ENCODE results near the gene ADGRB3.

Gene ADGRB3

DNA sequence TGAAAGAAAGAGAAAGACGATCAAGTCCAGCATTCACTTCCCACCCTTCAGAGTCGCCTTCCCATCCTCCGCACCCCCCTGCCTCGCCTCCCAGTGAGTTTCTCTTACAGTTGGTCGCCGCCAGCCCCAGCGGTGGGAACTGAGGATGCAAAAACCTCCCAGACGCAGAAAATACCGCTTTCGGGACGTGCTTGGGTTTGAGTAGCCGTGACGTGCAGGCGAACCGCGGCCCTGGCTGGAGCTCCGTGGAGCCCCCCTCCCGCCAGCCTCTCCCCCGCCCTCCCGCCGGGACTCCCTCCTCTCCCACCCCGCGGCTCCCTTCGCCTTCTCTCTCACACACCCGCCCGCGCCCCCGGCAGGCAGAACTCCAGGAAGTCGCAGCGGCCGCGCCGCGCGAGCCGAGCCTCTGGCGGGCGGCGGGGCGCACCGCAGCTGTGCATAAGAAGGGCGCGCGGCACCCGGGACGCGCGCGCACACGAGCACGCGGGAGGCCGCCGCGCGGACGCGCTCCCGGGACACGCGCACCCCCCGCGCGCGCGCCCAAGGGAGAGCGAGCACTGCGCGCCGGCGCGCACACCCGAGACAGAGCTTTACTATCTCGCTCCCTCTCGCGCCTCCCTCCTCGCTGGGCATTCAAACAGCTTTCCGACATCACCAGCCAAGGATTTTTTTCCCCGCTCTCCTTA, at the start of gene ADGRB3:
Gene ADGRB3 (plus strand): TSS at position 557 of the 686 bp plus-strand sequence. CDS start 3,394 bp downstream, outside the sequence.
- peak; percentile 13 for DNase-seq (ENCODE audit: low read depth)

DNA sequence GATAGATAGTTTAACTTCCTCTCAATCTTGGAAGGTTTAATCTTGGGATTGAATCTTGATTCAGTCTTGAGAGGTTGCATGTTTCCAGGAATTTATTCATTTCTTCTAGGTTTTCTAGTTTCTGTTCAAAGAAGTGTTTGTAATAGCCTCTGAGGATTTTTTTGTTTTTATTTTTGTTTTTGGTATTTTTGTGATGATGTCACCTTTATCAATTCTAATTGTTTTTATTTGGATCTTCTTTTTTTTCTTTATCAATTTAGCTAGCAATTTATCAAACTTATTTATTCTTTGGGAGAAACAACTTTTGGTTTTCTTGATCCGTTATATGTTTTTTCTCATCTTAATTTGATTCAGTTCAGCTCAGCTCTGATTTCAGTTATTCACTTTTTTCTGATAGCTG, 41.5 kb upstream of the ADGRB3 start:
- no peak for DNase-seq (ENCODE audit: low read depth)

DNA sequence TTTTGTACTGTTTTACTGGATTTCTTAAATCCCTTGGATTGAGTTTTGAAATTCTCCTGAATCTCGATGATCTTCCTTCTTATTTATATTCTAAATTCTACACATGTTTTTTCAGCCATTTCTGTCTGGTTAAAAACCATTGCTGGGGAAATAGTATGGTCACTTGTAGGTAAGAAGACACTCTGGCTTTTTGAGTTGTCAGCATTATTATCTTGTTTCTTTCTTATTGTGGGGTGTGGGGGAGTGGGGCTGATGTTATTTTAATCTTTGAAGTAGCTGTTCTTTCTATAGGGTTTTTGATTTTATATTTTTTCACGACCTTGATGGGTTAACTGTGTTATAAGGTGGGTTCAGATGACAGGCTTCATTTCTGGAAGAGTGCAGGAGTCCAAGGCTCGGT, 37.4 kb upstream of the ADGRB3 start:
- DNase-seq (ENCODE audit: low read depth) = no peak

DNA sequence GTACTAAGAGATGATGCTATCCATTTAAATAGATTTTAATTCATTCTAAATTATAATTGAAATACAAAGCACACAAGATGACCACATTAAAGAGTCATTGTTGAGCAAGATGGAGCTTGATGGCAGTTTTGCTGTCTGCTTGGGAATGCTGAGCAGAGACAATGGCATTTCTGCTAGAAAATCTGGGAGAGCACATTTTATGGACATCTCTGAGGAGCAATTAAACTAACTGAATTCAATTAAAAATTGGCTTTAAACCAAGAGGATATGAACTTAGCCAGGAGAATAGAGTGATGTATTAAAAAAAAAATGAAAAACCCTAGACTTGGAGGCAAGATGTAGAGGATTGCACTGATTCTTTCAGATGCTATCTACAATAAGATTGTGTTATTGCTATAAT, 19.1 kb upstream of the ADGRB3 start:
- DNase-seq (ENCODE audit: low read depth) = no peak

DNA sequence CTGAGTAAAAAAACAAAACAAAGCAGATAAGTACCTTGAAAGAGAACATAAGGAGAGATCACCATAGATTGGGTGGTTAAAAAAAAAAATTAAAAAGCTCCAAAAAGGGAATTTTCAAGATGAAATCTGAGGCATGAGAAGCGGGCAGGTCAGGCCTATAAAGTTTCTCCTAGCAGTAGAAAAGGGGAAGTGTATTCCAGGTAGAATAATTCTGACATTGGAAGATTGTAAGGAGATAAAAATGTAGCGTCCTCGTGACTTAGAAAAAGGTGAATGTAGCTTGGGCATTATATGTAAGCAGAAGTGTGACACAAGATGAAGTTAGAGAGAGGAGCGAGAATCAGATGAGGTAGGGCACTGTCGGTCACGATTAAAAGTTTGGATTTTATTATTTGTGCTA, 9.1 kb upstream of the ADGRB3 start:
- DNase-seq (ENCODE audit: low read depth) = no peak

DNA sequence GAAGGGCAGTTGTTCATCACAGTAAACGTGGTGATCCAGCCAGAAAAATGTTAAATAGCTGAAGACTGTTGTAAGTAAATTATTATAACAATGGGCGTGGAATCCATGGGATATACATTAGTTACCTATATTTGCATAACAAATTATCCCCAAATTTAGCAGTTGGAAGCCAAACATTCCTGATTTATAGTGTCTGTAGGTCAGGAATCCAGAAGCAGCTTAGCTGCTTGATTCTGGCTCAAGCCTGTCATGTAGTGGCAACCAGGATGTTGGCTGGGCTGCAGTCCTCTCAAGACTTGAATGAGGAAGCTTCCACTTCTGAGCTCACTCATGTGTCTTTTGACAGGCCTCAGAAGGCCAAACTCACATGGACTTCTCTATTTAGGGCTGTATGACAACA, 6.9 kb upstream of the ADGRB3 start:
- DNase-seq (ENCODE audit: low read depth) = no peak

DNA sequence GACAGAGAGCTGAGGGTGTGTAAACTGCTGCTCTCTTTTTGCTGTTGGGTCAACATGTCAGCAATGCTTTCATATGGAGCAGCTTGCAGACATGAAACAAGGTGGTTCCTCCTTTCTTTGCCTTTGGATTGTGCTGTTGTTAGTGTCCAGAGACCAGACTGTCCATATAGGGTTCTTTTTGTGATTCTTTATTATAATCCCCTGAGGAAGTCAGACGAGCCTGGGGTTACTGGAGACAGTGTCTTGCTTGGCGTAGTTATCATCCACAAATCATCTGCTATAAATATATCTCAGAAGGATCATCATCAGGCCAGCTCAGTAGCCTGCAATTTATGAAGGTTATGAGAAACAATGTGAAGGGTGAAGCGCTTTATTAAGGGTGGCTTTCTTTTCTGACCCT, 2.3 kb upstream of the ADGRB3 start:
- no peak for DNase-seq (ENCODE audit: low read depth)

DNA sequence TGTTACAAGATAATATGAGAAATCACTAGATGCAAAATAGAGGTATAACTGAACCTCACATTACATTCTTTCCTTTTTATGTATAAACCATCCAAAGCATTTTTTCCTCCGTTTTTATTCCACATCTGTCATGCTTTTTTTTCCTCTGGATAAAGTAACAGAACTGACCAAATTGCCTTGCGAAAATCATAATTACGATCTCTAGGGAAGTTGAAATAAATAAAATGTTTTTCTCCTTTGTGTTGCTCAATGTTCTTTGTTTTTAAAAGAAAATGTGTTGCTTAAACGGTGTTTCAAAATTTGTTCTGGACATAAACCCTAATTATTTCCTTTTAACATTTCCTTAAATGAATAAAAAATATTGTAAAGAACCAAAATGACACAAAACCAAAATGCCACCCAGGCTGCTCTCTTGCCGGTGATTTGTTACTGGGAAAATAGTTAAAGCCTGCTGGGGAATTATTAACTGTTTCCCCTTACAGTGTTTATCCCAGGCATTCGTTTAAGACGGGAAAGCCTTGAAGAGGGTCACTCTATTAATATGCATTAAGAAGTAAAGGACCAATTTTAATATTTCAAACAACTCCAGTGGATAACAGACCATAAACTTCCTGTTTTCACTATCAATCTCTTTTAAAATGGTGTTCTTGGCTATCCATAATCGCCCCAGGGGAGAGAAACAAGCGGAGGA, 1.7 kb upstream of the ADGRB3 start:
- DNase-seq (ENCODE audit: low read depth) = no peak

DNA sequence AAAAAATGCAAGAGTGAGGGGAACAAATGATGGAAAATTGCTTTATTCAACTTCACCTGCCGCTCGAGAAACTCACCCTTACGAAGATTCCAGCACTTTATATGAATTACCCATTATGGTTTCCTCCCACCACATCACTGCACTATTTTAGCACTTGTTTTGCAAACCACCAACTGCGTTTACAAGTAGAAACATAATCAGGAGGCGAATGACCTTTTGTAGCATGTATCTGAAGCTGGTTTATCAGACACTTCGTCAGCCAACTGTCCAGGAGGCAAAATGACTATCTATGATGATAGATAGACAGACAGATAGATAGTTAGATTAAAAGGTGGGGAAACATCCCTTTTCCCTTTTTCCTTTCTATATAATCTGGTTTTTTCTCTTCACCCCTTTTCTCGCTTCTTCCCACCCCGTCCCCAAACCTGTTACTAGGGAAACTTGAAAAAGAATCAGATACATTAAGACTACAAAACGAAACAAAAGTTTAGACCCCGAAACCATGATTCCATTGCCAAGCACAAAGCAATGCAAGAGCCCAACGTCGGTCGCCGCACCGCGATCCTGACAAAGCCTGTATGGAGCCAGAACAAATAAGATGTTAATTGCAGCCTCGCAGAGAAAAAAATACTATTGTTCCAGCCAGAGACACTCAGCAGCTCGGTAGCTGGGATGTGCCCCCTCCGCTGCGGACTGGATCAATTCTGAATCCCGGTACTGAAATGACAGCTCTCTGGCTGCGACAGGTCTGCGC, 933 bp upstream of the ADGRB3 start:
- no peak for DNase-seq (ENCODE audit: low read depth)

DNA sequence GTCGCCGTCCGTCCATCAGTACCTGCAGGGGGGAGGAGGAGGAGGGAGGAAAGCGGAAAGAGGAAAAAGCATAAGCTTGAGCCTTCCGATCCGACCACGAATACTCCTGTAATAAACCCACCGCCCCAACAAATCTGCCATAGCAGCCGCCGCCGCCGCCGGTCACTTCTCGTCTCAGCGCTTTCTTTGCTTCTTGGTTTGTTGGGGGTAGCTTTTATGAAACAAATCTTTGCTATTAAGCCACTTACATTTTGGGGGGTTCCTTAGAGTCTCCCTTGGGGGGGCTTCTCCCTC, 277 bp downstream of the ADGRB3 start:
- no peak for DNase-seq (ENCODE audit: low read depth)

DNA sequence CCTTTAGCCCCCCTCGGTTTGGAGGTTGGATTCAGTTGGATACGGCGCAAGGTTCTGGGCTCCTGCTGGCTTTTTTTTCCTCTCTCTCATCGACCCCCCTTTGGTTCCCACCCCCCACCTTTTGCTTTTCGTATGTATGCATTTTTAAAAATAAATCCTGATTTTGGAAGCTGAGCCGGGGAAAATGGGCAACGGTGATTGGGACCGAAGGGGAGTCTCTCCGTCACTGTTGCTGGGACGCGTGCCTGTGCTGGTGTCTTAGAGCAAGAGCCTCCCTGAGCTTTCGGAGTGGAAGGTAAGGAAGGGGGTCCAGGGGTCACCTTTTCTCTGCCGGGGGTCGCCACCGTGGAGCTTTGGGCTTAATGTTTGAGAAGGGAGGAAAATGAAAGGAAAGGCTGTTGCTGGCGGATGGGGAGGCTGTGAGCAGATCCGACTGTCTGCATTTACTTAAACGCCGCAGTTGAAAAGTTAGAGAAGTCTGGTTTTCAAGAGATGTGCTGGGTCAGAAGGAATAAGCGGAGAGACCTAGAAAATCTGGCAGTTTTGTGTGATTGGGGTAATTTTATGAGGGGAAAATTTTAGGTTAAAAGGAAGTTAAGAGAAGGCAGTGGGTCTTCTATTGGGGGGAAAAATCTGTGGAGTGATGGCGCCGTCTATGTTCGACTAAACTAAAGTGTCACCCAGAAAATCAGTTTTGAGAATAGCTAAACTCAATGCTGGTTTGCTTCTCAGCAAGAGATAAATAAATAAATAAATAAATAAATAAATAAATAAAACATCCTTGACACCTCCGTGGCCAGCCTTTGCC, 828 bp downstream of the ADGRB3 start:
- DNase-seq (ENCODE audit: low read depth) = no peak

DNA sequence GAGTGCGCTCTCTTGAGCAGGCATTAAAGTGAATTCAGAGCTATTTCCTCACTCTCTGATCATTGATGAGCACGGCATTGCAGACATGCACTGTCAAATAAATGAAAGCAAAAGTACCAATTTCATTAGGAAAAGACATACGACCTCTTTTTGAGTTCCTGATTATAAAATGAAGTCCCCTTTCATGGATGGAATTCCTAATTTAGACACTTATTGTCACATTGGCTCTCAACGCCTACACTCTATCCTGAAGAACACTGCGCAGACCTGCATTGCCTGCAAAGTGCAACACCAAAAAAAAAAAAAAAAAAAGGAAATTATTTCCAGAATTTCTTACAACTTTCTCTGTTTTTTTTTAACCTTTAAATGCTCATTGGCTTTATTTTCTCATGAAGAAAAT, 1.6 kb downstream of the ADGRB3 start:
- DNase-seq (ENCODE audit: low read depth) = no peak

DNA sequence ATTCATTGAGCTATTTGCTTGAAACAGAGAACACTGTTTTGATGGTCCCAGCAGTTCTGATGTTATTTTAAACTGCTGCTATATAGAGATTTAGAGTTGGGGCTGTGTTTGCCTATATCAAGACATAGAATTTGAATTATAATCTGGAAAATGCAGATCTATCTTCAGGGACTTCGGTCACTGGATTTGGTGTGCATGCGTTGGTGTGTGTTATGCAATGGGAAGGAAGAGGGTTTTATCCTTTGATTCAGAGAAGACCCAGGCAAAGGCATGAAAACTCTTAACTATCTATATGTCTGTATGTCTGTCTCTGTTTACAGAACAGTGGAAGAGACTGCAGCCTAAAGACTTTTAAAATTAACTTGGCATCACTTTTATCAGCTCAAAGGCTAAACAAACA, 2.0 kb downstream of the ADGRB3 start:
- DNase-seq (ENCODE audit: low read depth) = no peak

DNA sequence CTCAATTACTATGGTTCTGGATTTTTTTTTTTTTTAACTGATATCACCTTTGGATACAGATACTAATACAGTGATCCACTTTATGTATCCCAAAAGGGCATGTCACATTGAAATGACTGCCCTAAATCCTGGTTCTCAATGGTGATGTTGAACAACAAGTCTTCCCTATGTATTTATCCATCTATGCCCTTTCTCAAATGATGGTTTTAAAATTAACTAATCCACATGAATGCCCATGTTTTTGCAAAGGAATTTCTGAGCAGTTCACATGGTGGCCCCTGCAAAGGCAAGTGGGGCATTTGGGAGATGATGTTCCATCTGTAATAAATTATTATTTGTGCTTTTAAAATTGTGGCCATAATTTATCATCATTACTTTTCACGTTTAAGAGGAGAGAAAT, 2.7 kb downstream of the ADGRB3 start:
- no peak for DNase-seq (ENCODE audit: low read depth)

DNA sequence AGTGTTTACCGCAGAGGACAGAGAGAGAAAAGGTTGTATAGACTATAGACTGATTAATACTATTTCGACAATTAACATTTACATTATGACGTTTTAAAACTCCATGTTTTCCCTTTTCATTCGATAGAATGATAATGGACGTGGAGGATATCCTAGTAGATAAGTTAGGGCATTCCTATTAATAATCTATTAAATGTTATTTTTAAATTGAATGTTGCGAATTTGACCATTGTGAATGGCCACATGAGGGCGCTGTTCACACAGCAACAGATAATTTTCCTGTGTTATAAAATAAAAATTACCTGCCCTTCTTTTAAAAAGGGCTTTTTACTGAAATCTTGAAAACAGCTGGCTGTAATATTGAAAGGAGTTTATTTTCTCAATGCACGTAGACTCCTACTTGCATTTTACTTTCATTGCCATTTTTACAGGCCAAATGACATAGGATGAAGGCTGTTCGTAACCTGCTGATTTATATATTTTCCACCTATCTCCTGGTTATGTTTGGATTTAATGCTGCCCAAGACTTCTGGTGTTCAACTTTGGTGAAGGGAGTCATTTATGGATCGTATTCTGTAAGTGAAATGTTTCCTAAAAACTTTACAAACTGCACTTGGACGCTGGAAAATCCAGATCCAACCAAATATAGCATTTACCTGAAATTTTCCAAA, 3.3 kb downstream of the ADGRB3 start:
- DNase-seq (ENCODE audit: low read depth) = no peak

DNA sequence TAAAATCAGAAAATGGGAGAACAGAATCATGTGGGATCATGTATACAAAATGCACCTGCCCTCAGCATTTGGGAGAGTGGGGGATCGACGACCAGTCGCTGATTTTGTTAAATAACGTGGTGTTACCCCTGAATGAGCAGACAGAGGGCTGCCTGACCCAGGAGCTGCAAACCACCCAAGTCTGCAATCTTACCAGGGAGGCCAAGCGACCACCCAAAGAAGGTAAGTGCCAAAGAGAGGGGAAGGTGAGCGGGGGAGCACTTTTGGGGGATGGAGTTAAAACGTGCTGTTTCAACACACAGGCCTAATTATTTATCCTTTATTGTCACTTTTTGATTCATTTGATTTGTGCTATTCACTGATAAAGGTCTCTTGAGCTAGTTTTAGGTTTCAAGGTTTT, 4.1 kb downstream of the ADGRB3 start:
- DNase-seq (ENCODE audit: low read depth) = no peak

DNA sequence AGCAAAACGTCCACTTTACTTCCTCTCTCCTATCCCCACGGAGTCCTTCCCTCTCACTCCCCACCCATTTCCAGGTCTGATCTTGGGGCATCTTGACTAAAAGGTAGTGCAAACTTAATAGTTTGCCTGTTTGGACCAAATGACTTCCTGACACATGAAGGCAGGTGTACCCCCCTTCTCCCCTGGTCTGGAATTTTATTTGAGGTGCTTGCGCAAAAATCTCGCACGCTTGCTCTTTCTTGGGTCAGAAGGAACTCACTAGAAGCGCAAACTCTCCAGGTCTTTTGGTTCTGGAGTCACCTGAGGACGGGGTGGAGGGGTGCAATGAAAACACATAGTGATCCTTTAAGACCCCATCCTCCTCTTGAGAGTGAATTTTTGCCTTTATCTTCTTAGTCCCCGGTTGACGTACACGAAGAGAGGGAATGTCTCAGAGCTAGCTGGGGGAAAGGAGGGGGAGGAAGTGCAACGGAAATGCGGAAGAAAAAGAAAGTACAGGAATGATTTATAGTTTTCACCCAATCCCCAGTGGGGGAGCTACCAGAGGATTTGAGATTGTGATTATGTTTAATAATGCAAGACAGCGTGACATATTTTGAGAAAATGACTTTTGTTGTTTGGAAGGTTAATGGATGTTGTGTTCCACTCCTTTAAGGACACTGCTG, 4.9 kb downstream of the ADGRB3 start:
- no peak for DNase-seq (ENCODE audit: low read depth)

DNA sequence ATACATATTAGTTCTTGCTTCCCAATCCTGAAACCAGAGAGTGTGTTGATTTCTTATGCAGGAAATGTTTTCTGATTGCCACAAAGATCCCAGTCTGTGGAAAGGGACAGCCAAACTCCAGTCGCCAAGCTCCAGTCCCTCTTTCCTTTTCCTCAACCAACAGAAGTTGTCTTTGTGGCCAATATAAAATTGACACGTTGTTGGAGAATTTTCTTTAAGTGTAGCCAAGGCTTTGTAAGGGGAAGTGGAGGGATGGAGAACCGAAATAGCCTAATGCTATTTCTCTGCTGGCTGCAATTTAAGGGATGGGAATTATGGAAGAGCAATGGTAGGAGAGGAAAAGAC, 5.4 kb downstream of the ADGRB3 start:
- DNase-seq (ENCODE audit: low read depth) = no peak

DNA sequence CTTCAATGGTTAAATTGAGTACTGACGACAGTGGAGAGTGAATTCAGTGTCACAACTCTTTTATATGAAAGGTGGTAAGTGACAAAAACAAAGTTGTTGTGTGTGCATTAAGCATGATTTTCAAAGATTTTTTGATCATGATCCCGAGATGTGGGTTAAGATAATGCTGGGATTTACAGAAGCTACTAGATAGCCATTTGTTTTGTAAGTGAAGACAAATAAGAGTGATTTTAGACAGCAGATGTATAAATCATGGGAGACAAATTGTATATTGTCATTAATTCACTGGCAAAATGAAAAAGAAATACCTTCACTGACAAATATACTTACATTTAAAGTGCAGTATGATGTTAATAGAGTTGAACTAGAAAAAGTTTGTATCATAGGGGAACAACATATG, 6.1 kb downstream of the ADGRB3 start:
- DNase-seq (ENCODE audit: low read depth) = no peak

DNA sequence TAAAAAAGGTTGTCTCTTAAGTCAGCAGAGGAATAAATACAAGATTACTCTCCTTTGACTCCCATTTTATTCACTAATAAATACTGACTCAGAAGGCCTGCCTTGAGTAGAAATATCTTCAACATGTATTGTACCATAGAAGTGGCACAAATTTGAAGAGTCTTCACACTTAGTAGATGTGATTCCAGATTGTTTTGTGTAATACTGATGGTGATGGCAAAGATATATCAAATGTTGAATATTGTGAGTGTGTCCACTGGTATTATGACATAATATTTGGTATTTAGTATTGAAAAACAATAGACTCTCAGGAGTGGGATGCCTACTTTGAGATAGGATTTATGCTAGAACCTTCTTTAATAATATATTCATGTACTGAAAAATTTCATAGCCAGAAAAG, 7.0 kb downstream of the ADGRB3 start:
- no peak for DNase-seq (ENCODE audit: low read depth)

DNA sequence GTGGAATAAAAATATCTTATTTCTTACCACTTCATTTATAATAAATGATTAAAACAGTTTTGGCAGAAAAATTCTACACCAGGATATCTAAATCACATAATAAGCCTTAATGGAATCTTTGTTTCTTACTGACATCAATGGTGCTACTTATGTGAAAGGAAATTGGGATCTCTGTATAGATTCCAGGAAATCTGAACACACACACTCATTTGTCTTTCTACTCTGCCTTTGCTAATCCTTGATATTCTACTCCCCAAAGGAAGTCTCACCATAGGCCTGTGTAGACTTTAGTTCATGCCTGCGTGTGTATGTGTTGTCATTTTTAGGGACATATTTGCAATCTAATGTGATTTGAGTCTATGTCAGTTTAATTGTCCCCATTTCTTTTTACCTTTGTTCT, 7.9 kb downstream of the ADGRB3 start:
- DNase-seq (ENCODE audit: low read depth) = no peak

DNA sequence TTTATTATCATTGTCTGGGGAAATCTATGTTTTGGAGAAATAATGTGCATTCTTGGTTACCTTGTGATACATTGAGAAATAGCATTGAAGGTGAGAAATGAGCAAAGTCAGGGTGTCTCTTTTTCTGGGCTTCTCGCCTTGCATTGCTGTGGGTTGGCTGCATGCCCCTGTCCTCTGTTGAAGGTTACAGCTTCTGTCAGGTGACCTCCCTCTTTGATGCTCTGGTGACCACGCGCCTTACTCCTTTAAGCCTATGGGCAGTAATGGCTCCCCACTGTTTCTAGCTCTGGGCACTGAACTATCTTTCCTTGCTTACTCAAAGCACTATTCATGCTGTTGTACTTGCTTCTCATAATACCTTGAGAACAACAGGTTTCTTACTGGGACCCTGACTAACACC, 14.6 kb downstream of the ADGRB3 start:
- no peak for DNase-seq (ENCODE audit: low read depth)

Measured in activated T-helper 1 cell treated with Interleukin-2 at 50 U/mL for 16 hours (primary cell).